Mesendoderm (in vitro differentiated cells): ENCODE measurements around the gene NFIA.

Source experiments
- DNase-seq: peaks from one replicate; pipeline ENCODE4 v3.0.0; 2013
- H2AK5ac ChIP-seq: 2 replicates; pipeline ENCODE4 v1.6.1; 2013; ENCODE audit warnings: low read length, inconsistent platforms
- H2BK120ac ChIP-seq: 2 replicates; pipeline ENCODE4 v1.6.1; 2013; ENCODE audit warnings: low read depth, mild to moderate bottlenecking, low read length, moderate library complexity, mixed read lengths
- H2BK15ac ChIP-seq: replicated peaks from 2 replicates; pipeline ENCODE4 v1.6.1; 2013; ENCODE audit warnings: low read depth, mild to moderate bottlenecking, moderate library complexity
- H2BK5ac ChIP-seq: 2 replicates; pipeline ENCODE4 v1.6.1; 2013; ENCODE audit warnings: low read length, inconsistent platforms
- H3K18ac ChIP-seq: 2 replicates; pipeline ENCODE4 v1.6.1; 2013; ENCODE audit warnings: mild to moderate bottlenecking, low read length, mixed read lengths
- H3K23ac ChIP-seq: one replicate; pipeline ENCODE4 v1.6.1; 2013; ENCODE audit warnings: low read length
- H3K27ac ChIP-seq: 2 replicates; pipeline ENCODE4 v1.5.1; 2013; ENCODE audit warnings: low read depth, mild to moderate bottlenecking, inconsistent platforms, low read length, moderate library complexity
- H3K27me3 ChIP-seq: 2 replicates; pipeline ENCODE4 v1.6.1; 2013; ENCODE audit warnings: low read length, control low read depth, mild to moderate bottlenecking, inconsistent platforms; ENCODE audit not compliant: insufficient read depth, poor library complexity
- H3K36me3 ChIP-seq: 2 replicates; pipeline ENCODE4 v1.6.1; 2013; ENCODE audit warnings: low read length, inconsistent platforms; ENCODE audit not compliant: control insufficient read depth, insufficient read depth
- H3K4ac ChIP-seq: one replicate; pipeline ENCODE4 v1.6.1; 2013; ENCODE audit warnings: low read depth, mild to moderate bottlenecking, low read length, moderate library complexity
- H3K4me1 ChIP-seq: 2 replicates; pipeline ENCODE4 v1.6.1; 2013; ENCODE audit warnings: low read depth, low read length, inconsistent platforms; ENCODE audit not compliant: control insufficient read depth
- H3K4me2 ChIP-seq: 2 replicates; pipeline ENCODE4 v1.6.1; 2013; ENCODE audit warnings: low read length
- H3K4me3 ChIP-seq: 2 replicates; pipeline ENCODE4 v1.5.1; 2013; ENCODE audit warnings: mild to moderate bottlenecking, low read length
- H3K56ac ChIP-seq: one replicate; pipeline ENCODE4 v1.6.1; 2013; ENCODE audit warnings: low read length
- H3K79me1 ChIP-seq: 2 replicates; pipeline ENCODE4 v1.6.1; 2013; ENCODE audit warnings: low read length, inconsistent platforms
- H3K79me2 ChIP-seq: 2 replicates; pipeline ENCODE4 v1.6.1; 2013; ENCODE audit warnings: mild to moderate bottlenecking, low read length; ENCODE audit not compliant: control insufficient read depth, insufficient read depth
- H3K9ac ChIP-seq: 2 replicates; pipeline ENCODE4 v1.6.1; 2013; ENCODE audit warnings: low read length, inconsistent platforms
- H4K5ac ChIP-seq: one replicate; pipeline ENCODE4 v1.6.1; 2013; ENCODE audit warnings: low read length
- H4K8ac ChIP-seq: one replicate; pipeline ENCODE4 v1.6.1; 2013; ENCODE audit warnings: low read depth, mild to moderate bottlenecking, control low read depth, low read length, moderate library complexity
- WGBS: extraction: QIAGEN DNeasy Blood & Tissue Kit; methylation state at CpG from one replicate; pipeline ENCODE4 v1.1.7; 2013; ENCODE audit warnings: low lambda C conversion rate, missing lambda C conversion rate; ENCODE audit not compliant: insufficient coverage; ENCODE audit errors: extremely low coverage; 5-methylcytosine and 5-hydroxymethylcytosine counted together

NFIA gene

DNA sequence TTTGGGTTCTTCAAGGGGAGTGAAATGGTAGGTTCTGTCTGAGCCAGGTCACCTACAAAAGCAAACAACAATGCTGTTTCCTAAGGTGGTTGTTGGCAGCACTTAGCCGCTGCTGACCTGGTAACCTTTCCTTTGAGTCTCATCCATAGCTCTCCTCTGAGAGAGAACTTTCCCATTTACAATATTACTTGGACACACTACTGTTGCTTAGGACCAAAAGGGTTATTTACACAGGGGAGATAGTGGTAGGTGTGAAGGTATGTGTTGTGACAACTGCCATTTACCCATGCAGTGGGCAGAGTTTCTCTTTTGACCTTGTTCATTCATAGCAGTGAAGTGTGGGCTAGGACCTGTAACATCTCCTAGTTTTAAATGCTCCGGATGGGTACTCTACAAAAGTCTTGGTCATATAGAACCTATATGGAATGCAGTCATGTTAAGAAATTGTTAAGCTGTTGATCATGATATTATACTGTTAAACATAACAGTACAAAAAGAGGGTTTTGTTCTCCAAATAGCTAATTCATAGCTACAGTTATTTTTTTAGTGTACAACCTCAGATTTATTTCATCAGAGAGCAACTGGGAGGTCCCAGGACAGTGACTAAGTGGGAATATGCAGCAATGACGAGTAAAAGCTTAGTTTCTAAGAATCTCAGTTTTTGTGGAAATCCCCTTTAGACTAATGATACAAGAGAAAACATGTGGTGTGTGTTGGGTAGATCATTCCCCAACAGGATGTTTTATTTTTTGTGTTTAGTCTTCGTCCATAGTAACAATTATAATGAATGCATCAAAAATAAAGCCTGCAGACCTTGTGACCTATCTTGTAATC lies 219.7 kb downstream of the NFIA start:
- H3K56ac ChIP-seq = no peak overlapping the region
- no peaks in the 10 kb centered on the region for H3K79me2 ChIP-seq
- no peak overlapping the region for H3K23ac ChIP-seq
- WGBS = no CpG with 5 or more reads among the region's 4 CpGs
- no peak overlapping the region for H3K27ac ChIP-seq
- no peak overlapping the region for H3K18ac ChIP-seq
- H4K5ac ChIP-seq = no peak overlapping the region
- H3K4ac ChIP-seq = no peak overlapping the region
- no peak overlapping the region for H2BK120ac ChIP-seq
- H3K79me1 ChIP-seq = no peaks in the 10 kb centered on the region
- no peak overlapping the region for H2BK5ac ChIP-seq
- peaks cover 2% of the 10 kb centered on the region for H3K4me1 ChIP-seq
- H3K4me2 ChIP-seq = no peak overlapping the region
- H3K9ac ChIP-seq = no peak overlapping the region
- H3K27me3 ChIP-seq = no peaks in the 10 kb centered on the region
- H2BK15ac ChIP-seq = no peak overlapping the region
- H2AK5ac ChIP-seq = no peak overlapping the region
- H3K36me3 ChIP-seq = no peaks in the 10 kb centered on the region
- no peak for DNase-seq
- no peak overlapping the region for H3K4me3 ChIP-seq
- no peak overlapping the region for H4K8ac ChIP-seq

DNA sequence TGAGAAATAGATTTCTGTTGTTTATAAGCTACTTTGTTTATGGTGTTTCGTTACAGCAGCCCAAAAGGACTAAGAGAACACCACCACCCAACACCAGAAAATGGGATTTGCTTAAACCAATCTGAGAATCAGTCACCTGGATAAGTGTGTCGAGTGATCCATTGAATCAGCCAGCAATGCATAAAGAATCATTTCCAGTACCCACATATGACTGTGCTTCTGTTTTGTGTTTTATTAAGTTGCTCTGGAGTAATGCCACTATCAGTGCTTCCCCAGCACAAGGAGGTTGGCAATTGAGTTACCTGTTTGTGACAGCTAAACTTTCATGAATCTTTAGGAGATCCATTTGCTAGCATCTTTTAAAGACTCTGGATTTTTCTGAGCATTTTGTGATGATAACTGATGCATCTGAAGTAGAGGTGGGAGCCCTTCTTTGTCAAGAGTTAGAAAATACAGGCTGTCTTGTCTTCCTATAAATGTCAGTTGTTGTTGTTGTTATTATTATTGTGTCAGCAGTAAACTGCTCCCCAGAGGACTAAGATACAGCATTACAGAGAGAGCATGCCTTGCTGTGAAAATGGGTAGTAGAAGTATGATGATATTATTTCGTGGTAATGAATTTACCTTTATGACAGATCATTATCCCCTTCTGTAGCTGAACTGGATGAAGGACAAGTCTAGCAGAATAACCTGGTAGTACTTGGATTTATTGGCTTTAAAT lies 225.2 kb downstream of the NFIA start:
- Histone ChIP-seq H3K36me3 (no peaks in the 10 kb centered on the region), H2AK5ac (no peak overlapping the region), H4K8ac (no peak overlapping the region), H3K9ac (no peak overlapping the region), H3K79me1 (no peaks in the 10 kb centered on the region), H3K4me3 (no peak overlapping the region), H3K27ac (no peak overlapping the region), H3K27me3 (no peaks in the 10 kb centered on the region), H4K5ac (no peak overlapping the region), H3K18ac (no peak overlapping the region), H3K23ac (no peak overlapping the region), H2BK120ac (no peak overlapping the region), H3K79me2 (no peaks in the 10 kb centered on the region), H2BK15ac (no peak overlapping the region), H3K4ac (no peak overlapping the region), H3K4me1 (no peaks in the 10 kb centered on the region), H3K4me2 (no peak overlapping the region), H2BK5ac (no peak overlapping the region), H3K56ac (no peak overlapping the region)
- WGBS = no CpG with 5 or more reads among the region's 3 CpGs
- DNase-seq = no peak

GRCh38 chr1:61310057-61310456 lies 227.7 kb downstream of the NFIA start:
- Histone ChIP-seq H3K23ac (no peak overlapping the region), H3K9ac (no peak overlapping the region), H2BK5ac (no peak overlapping the region), H3K4me2 (no peak overlapping the region), H3K27me3 (no peaks in the 10 kb centered on the region), H2BK120ac (no peak overlapping the region), H3K18ac (no peak overlapping the region), H2BK15ac (no peak overlapping the region), H3K4me3 (no peak overlapping the region), H4K8ac (no peak overlapping the region), H3K36me3 (no peaks in the 10 kb centered on the region), H3K4me1 (no peaks in the 10 kb centered on the region), H2AK5ac (no peak overlapping the region), H3K79me1 (no peaks in the 10 kb centered on the region), H3K27ac (no peak overlapping the region), H4K5ac (no peak overlapping the region), H3K4ac (no peak overlapping the region), H3K79me2 (no peaks in the 10 kb centered on the region), H3K56ac (no peak overlapping the region)
- no CpG with 5 or more reads among the region's 3 CpGs for WGBS
- DNase-seq = peak; percentile 67

DNA sequence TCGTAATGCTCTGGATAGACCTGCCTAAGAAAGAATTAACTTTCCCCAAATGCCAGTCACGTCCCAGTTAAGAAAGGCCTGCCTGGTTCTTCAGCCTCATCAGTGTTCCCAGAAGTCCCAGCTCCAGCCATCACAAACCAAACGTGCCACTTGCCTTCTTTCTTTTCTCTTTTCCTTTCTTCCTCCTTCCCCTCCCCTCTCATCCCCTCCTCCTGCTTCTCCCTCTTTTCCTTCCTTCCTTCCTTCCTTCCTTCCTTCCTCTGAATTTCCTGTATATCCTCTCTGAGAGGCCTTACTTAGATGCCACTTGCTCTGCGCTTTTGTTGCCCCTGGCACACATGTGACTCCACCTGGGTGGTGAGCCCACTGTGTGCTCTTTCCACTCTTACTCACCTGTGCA lies 228.2 kb downstream of the NFIA start:
- Histone ChIP-seq H2BK120ac (no peak overlapping the region), H3K36me3 (no peaks in the 10 kb centered on the region), H3K4me3 (no peak overlapping the region), H3K56ac (no peak overlapping the region), H3K27me3 (no peaks in the 10 kb centered on the region), H3K79me1 (no peaks in the 10 kb centered on the region), H2BK15ac (no peak overlapping the region), H2AK5ac (no peak overlapping the region), H3K4me2 (no peak overlapping the region), H3K27ac (no peak overlapping the region), H3K23ac (no peak overlapping the region), H3K4ac (no peak overlapping the region), H4K8ac (no peak overlapping the region), H2BK5ac (no peak overlapping the region), H3K18ac (no peak overlapping the region), H3K4me1 (no peaks in the 10 kb centered on the region), H3K9ac (no peak overlapping the region), H4K5ac (no peak overlapping the region), H3K79me2 (no peaks in the 10 kb centered on the region)
- no peak for DNase-seq
- WGBS = no CpG with 5 or more reads among the region's 4 CpGs

DNA sequence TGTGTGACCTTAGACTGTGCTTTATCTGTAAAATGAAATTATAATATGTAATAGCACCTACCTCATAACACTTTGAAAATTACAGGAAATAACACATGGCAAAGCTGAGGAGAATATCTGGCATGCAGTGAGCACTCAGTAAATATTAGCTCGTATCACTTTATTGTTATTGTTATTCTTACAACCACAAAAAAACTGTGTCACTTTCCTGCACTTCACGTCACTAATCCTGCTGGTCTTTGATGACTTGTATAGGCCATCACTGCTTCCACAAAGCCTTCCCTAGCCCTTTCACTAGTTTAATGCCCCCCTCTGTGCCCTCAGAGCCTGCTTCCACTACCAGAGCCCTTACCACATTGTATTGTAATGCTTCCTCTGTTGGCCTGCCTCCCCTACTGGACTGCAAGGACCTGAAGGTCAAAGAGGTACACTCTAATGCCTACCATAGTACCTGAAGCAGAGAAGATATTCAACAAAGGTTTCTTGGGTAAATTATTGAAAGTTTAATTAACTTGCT lies 231.6 kb downstream of the NFIA start:
- no peaks in the 10 kb centered on the region for H3K4me1 ChIP-seq
- no peak overlapping the region for H4K8ac ChIP-seq
- no peaks in the 10 kb centered on the region for H3K79me1 ChIP-seq
- H3K36me3 ChIP-seq = no peaks in the 10 kb centered on the region
- no peak overlapping the region for H3K4me2 ChIP-seq
- H3K18ac ChIP-seq = no peak overlapping the region
- no peak overlapping the region for H3K4me3 ChIP-seq
- H2BK15ac ChIP-seq = no peak overlapping the region
- H3K79me2 ChIP-seq = no peaks in the 10 kb centered on the region
- H3K23ac ChIP-seq = no peak overlapping the region
- whole genome bisulfite sequencing = no CpG with 5 or more reads among the region's 2 CpGs
- H3K27me3 ChIP-seq = no peaks in the 10 kb centered on the region
- no peak overlapping the region for H3K9ac ChIP-seq
- H2BK5ac ChIP-seq = no peak overlapping the region
- no peak overlapping the region for H4K5ac ChIP-seq
- no peak overlapping the region for H3K4ac ChIP-seq
- H2AK5ac ChIP-seq = no peak overlapping the region
- H3K56ac ChIP-seq = no peak overlapping the region
- no peak overlapping the region for H3K27ac ChIP-seq
- H2BK120ac ChIP-seq = no peak overlapping the region
- peak; percentile 18 for DNase-seq
